H1 (cell line): ENCODE measurements around the gene MCAT. TPM values are rescaled to one million over a fixed set of nuclear protein-coding genes. Genes with fewer than 3 reads are reported as not detected.

Experiments used
- CTCF ChIA-PET: fragments of 300-600 bp; sonication (Branson Sonifier 250); formaldehyde crosslinking; loops from one replicate; lab custom pipeline; 2021; ENCODE audit not compliant: partially characterized antibody; lab: Charles Lee
- POLR2A ChIA-PET: fragments of 300-600 bp; sonication (Branson Sonifier 250); formaldehyde crosslinking; loops from one replicate; lab custom pipeline; 2021; ENCODE audit warnings: inconsistent platforms; ENCODE audit not compliant: partially characterized antibody; lab: Charles Lee
- DNase-seq, 2 experiments: peaks; one replicate each; pipeline versions ENCODE4 v3.0.0 to v3.0.0-alpha.2; 2010 to 2022; ENCODE audit warnings: low spot score in 2 of 2, low read depth in 1 of 2, mixed read lengths in 1 of 2
- FAIRE-seq: peaks from 2 replicates; lab custom pipeline; 2011; peaks lifted over from hg19 to GRCh38; lab: Jason Lieb, UNC
- H2AFZ ChIP-seq: 2 replicates; pipeline ENCODE4 v1.8.1; 2012; ENCODE audit warnings: low read length, inconsistent platforms
- H2AK5ac ChIP-seq: 2 replicates; pipeline ENCODE4 v1.6.1; 2013; ENCODE audit warnings: low read depth, low read length
- H2BK120ac ChIP-seq: replicated peaks from 2 replicates; pipeline ENCODE3; 2013; ENCODE audit warnings: low read depth, low read length, inconsistent platforms
- H2BK12ac ChIP-seq: 2 replicates; pipeline ENCODE4 v1.6.1; 2013; ENCODE audit warnings: low read depth, low read length
- H2BK15ac ChIP-seq: 2 replicates; pipeline ENCODE4 v1.6.1; 2013; ENCODE audit warnings: low read length
- H2BK20ac ChIP-seq: 2 replicates; pipeline ENCODE4 v1.6.1; 2013; ENCODE audit warnings: low read length
- H2BK5ac ChIP-seq: 2 replicates; pipeline ENCODE4 v1.6.1; 2013; ENCODE audit warnings: low read depth, low read length
- H3K14ac ChIP-seq: 2 replicates; pipeline ENCODE4 v1.6.1; 2013; ENCODE audit warnings: inconsistent platforms; ENCODE audit not compliant: insufficient read length
- H3K18ac ChIP-seq: 2 replicates; pipeline ENCODE4 v1.6.1; 2013; ENCODE audit warnings: low read length; ENCODE audit errors: extremely low read depth
- H3K23ac ChIP-seq: 2 replicates; pipeline ENCODE4 v1.6.1; 2013; ENCODE audit warnings: inconsistent platforms; ENCODE audit not compliant: insufficient read length
- H3K23me2 ChIP-seq: 2 replicates; pipeline ENCODE4 v1.6.1; 2013; ENCODE audit warnings: low read depth, low read length
- H3K27ac ChIP-seq: 2 replicates; pipeline ENCODE4 v1.6.1; 2011; ENCODE audit warnings: low read depth, low read length, inconsistent platforms
- H3K27me3 ChIP-seq, 4 experiments: replicated peaks in 1 of 4; 1 replicate in 1 of 4; 2 replicates in 3 of 4; pipeline versions ENCODE4 v1.6.1 to v1.8.1; 2011 to 2013; ENCODE audit warnings: low read length in 3 of 4, mild to moderate bottlenecking in 3 of 4, inconsistent platforms in 2 of 4, mixed read lengths in 2 of 4, moderate library complexity in 1 of 4; ENCODE audit not compliant: control insufficient read depth in 3 of 4, insufficient read depth in 3 of 4; ENCODE audit errors: extremely low read depth in 1 of 4
- H3K36me3 ChIP-seq, 4 experiments: 2 replicates each; pipeline versions ENCODE4 v1.6.1 to v1.8.1; 2011 to 2013; ENCODE audit warnings: mild to moderate bottlenecking in 4 of 4, low read length in 3 of 4, moderate library complexity in 2 of 4, control low read depth in 1 of 4, inconsistent platforms in 1 of 4; ENCODE audit not compliant: insufficient read depth in 4 of 4, control insufficient read depth in 2 of 4
- H3K4ac ChIP-seq: replicated peaks from 2 replicates; pipeline ENCODE3; 2013; ENCODE audit warnings: low read length, low read depth, mixed read lengths, inconsistent platforms; ENCODE audit not compliant: insufficient read length
- H3K4me1 ChIP-seq, 4 experiments: replicated peaks in 1 of 4; 1 replicate in 1 of 4; 2 replicates in 3 of 4; pipeline versions ENCODE4 v1.6.1 to v1.8.1; 2011 to 2013; ENCODE audit warnings: low read length in 3 of 4, inconsistent platforms in 2 of 4, mixed read lengths in 1 of 4; ENCODE audit not compliant: insufficient read depth in 4 of 4, control insufficient read depth in 3 of 4
- H3K4me2 ChIP-seq, 2 experiments: 2 replicates each; pipeline versions ENCODE4 v1.6.1 to v1.8.1; 2011 to 2013; ENCODE audit warnings: low read depth in 2 of 2, low read length in 2 of 2, control low read depth in 1 of 2, inconsistent platforms in 1 of 2, mild to moderate bottlenecking in 1 of 2; ENCODE audit not compliant: insufficient read depth in 1 of 2
- H3K4me3 ChIP-seq, 4 experiments: fragments of 200-600, 300-600 bp in 1 of 4; sonication (generic), shearing (Covaris generic), sonication (Bioruptor Twin) in 1 of 4; 2 replicates each; pipeline versions ENCODE4 v1.5.1 to v1.8.1; 2011 to 2016; ENCODE audit warnings: low read length in 4 of 4, low read depth in 3 of 4, control low read depth in 2 of 4, inconsistent platforms in 2 of 4, mild to moderate bottlenecking in 2 of 4, mixed read lengths in 1 of 4, moderate library complexity in 1 of 4; ENCODE audit not compliant: insufficient read depth in 2 of 4; ENCODE audit errors: extremely low read depth in 1 of 4
- H3K56ac ChIP-seq: replicated peaks from 2 replicates; pipeline ENCODE3; 2013; ENCODE audit warnings: low read depth, mild to moderate bottlenecking, mixed read lengths, low read length, inconsistent platforms; ENCODE audit not compliant: insufficient read length
- H3K79me1 ChIP-seq: 2 replicates; pipeline ENCODE4 v1.6.1; 2013; ENCODE audit warnings: low read depth, low read length, control low read depth
- H3K79me2 ChIP-seq, 2 experiments: 2 replicates each; pipeline versions ENCODE4 v1.6.1 to v1.8.1; 2012 to 2013; ENCODE audit warnings: low read length in 2 of 2, mild to moderate bottlenecking in 2 of 2, inconsistent platforms in 1 of 2; ENCODE audit not compliant: insufficient read depth in 2 of 2, control insufficient read depth in 1 of 2
- H3K9ac ChIP-seq, 4 experiments: replicated peaks in 1 of 4; 1 replicate in 1 of 4; 2 replicates in 3 of 4; pipeline versions ENCODE4 v1.6.1 to v1.8.1; 2011 to 2013; ENCODE audit warnings: low read depth in 3 of 4, low read length in 3 of 4, control low read depth in 2 of 4, mild to moderate bottlenecking in 2 of 4, moderate library complexity in 2 of 4, inconsistent platforms in 1 of 4; ENCODE audit errors: extremely low read depth in 1 of 4
- H3K9me3 ChIP-seq, 2 experiments: 2 replicates each; pipeline versions ENCODE4 v1.6.1 to v1.8.1; 2012 to 2013; ENCODE audit warnings: mild to moderate bottlenecking in 2 of 2, moderate library complexity in 2 of 2, control low read depth in 1 of 2, inconsistent platforms in 1 of 2, low read depth in 1 of 2, low read length in 1 of 2, mixed read lengths in 1 of 2; ENCODE audit not compliant: insufficient read depth in 2 of 2
- H4K20me1 ChIP-seq, 2 experiments: replicated peaks in 1 of 2; 2 replicates each; pipeline versions ENCODE3 to v1.8.1; 2011 to 2013; ENCODE audit warnings: inconsistent platforms in 2 of 2, low read length in 2 of 2, mild to moderate bottlenecking in 1 of 2; ENCODE audit not compliant: insufficient read depth in 2 of 2, control insufficient read depth in 1 of 2
- H4K5ac ChIP-seq: 2 replicates; pipeline ENCODE4 v1.6.1; 2013; ENCODE audit warnings: low read length, low read depth, mixed read lengths, inconsistent platforms; ENCODE audit not compliant: insufficient read length
- H4K8ac ChIP-seq: 2 replicates; pipeline ENCODE4 v1.8.0; 2013; ENCODE audit warnings: mild to moderate bottlenecking, moderate library complexity, low read length, inconsistent platforms; ENCODE audit not compliant: insufficient read depth; ENCODE audit errors: extremely low read depth
- H4K91ac ChIP-seq: replicated peaks from 2 replicates; pipeline ENCODE3; 2013; ENCODE audit warnings: low read length, mixed read lengths, inconsistent platforms; ENCODE audit not compliant: insufficient read length
- HDAC2 ChIP-seq, 2 experiments: fragments of 300-600 bp in 1 of 2; sonication (generic) in 1 of 2; IDR thresholded peaks; 2 replicates each; pipeline ENCODE4 v1.6.1; 2011 to 2012; ENCODE audit warnings: low read depth in 2 of 2, low read length in 2 of 2, mild to moderate bottlenecking in 2 of 2, moderate library complexity in 2 of 2, borderline replicate concordance in 1 of 2, inconsistent platforms in 1 of 2
- JUN ChIP-seq: IDR thresholded peaks from 2 replicates; pipeline ENCODE4 v1.6.1; 2011; ENCODE audit warnings: low read depth, mild to moderate bottlenecking, improper control_type of control experiment, low read length
- POLR2A ChIP-seq, 2 experiments: IDR thresholded peaks; 1 replicate in 1 of 2; 2 replicates in 1 of 2; pipeline ENCODE4 v1.6.1; 2011; ENCODE audit warnings: low read depth in 2 of 2, low read length in 2 of 2, mild to moderate bottlenecking in 2 of 2; ENCODE audit errors: control extremely low read depth in 1 of 2
- WGBS, 2 experiments: shearing (Covaris generic) in 1 of 2; methylation state at CpG; one replicate each; pipeline versions ENCODE4 v1.1.6 to v1.1.7; 2013 to 2015; ENCODE audit warnings: low lambda C conversion rate in 2 of 2, mixed read lengths in 2 of 2, inconsistent platforms in 1 of 2, low coverage in 1 of 2, missing lambda C conversion rate in 1 of 2; ENCODE audit not compliant: insufficient replicate concordance in 2 of 2, insufficient coverage in 1 of 2, insufficient read length in 1 of 2; ENCODE audit errors: extremely low coverage in 1 of 2, missing lambda C conversion rate in 1 of 2; 5-methylcytosine and 5-hydroxymethylcytosine counted together
- polyA plus RNA-seq, 7 experiments: library from polyadenylated mRNA; depleted of rRNA in 3 of 7; stranded (reverse) in 5 of 7; unstranded in 2 of 7; fragments of >200 nt in 5 of 7; fragments of 200-250 nt in 2 of 7; gene quantifications; 1 replicate in 5 of 7; 2 replicates in 1 of 7; 4 replicates in 1 of 7; pipeline versions ENCODE4 v1.2.1 to v1.2.3, GENCODE V29; 2011 to 2013; ENCODE audit warnings: missing spikeins in 2 of 7, mixed read lengths in 2 of 7
- total RNA-seq: library from RNA; stranded (reverse); fragmentation: NEBNext Ultra II Directional; extraction: Animal tissue kit (Norgen Biotek cat#: 25700); gene quantifications from 2 replicates; pipeline ENCODE4 v1.2.1, GENCODE V29; 2021

The MCAT gene
- total and polyA plus RNA-seq, 2 of the 8 experiments (the other 6 are each of a cell fraction or from before 2014, with no cell fraction given), result 15.8 to 17.4 TPM

DNA sequence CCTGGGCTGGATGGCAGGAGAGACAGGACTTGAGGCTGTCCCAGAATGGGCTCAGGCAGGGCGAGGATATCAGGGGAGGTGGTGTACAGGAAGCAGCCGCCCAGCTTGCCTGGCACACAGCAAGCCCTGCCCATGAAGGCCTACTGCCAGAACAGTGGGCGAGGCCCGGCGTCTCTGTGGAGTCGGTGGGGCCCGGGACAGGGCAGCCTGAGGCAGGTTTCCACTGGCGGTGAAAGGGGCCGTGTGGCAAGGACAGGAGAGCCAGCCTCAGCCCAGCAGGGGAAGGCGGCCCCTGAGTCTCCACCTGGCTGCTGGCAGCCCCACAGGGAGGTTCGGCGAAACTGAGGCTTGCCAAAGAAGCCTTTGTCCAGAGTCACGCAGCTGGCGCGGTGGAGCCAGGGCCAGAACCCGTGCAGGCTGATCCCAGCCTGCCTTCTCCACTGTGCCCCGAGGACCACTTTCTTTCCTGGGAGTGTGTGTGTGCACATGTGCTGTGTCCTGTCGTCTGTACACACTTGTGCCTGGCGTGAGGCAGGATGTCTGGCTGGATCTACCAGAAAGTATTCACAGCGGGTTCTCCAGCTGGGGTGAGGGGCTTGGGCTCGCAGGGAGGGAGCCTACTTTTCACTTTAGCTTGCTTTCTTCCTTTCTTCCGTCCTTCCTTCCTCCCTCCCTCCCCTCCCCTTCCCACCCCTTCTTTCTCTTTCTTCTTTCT lies 9.3 kb upstream of the MCAT start:
- FAIRE-seq, result no peak
- H3K79me2 ChIP-seq, result no peaks in the 10 kb centered on the region
- H3K9ac ChIP-seq, result no peak overlapping the region
- no peak overlapping the region for H3K27ac ChIP-seq
- H3K27me3 ChIP-seq, result peaks cover 1 to 21% (median 14%) of the 10 kb centered on the region in 4 experiments
- CTCF ChIA-PET, result interaction anchor here (0.8 to 1.0 kb wide), 2 partner anchors 33 to 41 kb away, joined by 3 to 4 read pairs; no protein-coding TSS in a partner anchor
- H2AFZ ChIP-seq, result no peak overlapping the region
- H3K18ac ChIP-seq, result peak overlapping the region; percentile 60; the same call in 1 of the 2 replicates
- H3K4ac ChIP-seq, result peak overlapping the region; percentile 38
- 0 out of 2 replicates have a peak overlapping the region, but pooled peaks have one; percentile 62 for H4K8ac ChIP-seq
- H3K4me3 ChIP-seq, result peak overlapping the region in 3 of 4 experiments; percentile 33 to 70 (median 42); a peak in 4 of 8 replicates
- POLR2A ChIA-PET, result interaction anchor here (0.7 to 2.2 kb wide), 3 partner anchors 12 to 35 kb away, joined by 3 to 4 read pairs (median 3); no protein-coding TSS in a partner anchor
- H4K91ac ChIP-seq, result peak overlapping the region; percentile 40
- no peak overlapping the region for H3K56ac ChIP-seq
- H3K23me2 ChIP-seq, result peaks cover 13% of the 10 kb centered on the region; the same call in 1 of the 2 replicates
- H2BK12ac ChIP-seq, result peak overlapping the region; percentile 80; the same call in 1 of the 2 replicates
- H2BK15ac ChIP-seq, result peak overlapping the region; percentile 72
- 63% methylated on average over 20 of the region's 22 CpGs; no CpG with 5 or more reads in 1 of the 2 experiments for WGBS, 2 experiments
- H3K23ac ChIP-seq, result no peak overlapping the region
- peaks cover 0 to 2% of the 10 kb centered on the region in 2 experiments for H4K20me1 ChIP-seq
- peak overlapping the region; percentile 81; the same call in 1 of the 2 replicates for H2BK5ac ChIP-seq
- peak in 1 of 2 experiments; percentile 65 for DNase-seq
- no peak overlapping the region for H2BK20ac ChIP-seq
- no peaks in the 10 kb centered on the region for H3K79me1 ChIP-seq
- no peaks in the 10 kb centered on the region for H3K9me3 ChIP-seq
- no peak overlapping the region for H2AK5ac ChIP-seq
- peaks cover 0 to 18% (median 13%) of the 10 kb centered on the region in 4 experiments; a peak in 6 of 7 replicates for H3K4me1 ChIP-seq
- no peaks in the 10 kb centered on the region for H3K36me3 ChIP-seq
- H4K5ac ChIP-seq, result no peak overlapping the region
- peak overlapping the region; percentile 13 for H2BK120ac ChIP-seq
- H3K14ac ChIP-seq, result no peak overlapping the region
- peak overlapping the region; percentile 54 to 67 for H3K4me2 ChIP-seq
- TF ChIP-seq HDAC2 (IDR thresholded peaks at IDR 0.05; ENCODE audit: borderline replicate concordance in 1 of 2, low read depth in 2 of 2, low read length in 2 of 2) (no peak), JUN (no peak), POLR2A (IDR thresholded peaks at IDR 0.05; ENCODE audit: control extremely low read depth in 1 of 2, low read depth in 2 of 2, low read length in 2 of 2) (no peak)
